ENCODE results near the gene MYO3B. TPM values are rescaled to one million over a fixed set of nuclear protein-coding genes. Genes with fewer than 3 reads are reported as not detected.

MYO3B gene
- total RNA-seq, 1 donor from 2014 or later, result 27.3 TPM

DNA sequence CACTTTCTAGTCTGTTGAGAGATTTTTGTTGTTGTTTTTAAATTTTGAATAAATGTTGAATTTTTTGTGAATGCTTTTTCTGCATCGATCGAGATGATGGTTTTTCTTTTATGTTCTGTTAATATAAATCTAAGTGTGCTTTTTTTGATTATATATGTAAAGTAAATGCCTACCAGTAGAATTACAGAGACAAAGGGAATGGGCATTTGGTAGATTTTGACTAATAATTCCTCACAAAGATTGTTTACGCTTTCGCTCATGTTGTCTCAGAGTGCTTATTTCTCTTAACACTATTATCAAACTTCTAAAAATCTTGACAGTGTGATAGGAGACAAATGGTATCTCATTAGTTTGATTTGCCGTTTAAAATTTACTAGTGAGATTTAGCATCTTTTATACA, 3.7 kb downstream of the MYO3B start:
- Histone ChIP-seq H3K4me1 (peaks cover 14% of the 10 kb centered on the region), H3K4me3 (no peak overlapping the region), H3K27ac (peak overlapping the region; percentile 21), H3K9ac (no peak overlapping the region), H4K20me1 (ENCODE audit: low read depth) (no peaks in the 10 kb centered on the region), H2AFZ (replicated peaks) (peak overlapping the region; percentile 54), H3K79me2 (ENCODE audit: low read depth) (no peaks in the 10 kb centered on the region), H3F3A (ENCODE audit: low read depth) (peaks cover 19% of the 10 kb centered on the region), H3K9me3 (ENCODE audit: low read depth) (peaks cover 4% of the 10 kb centered on the region), H3K4me2 (no peak overlapping the region), H3K27me3 (no peaks in the 10 kb centered on the region), H3K36me3 (no peaks in the 10 kb centered on the region)
- Mint-ChIP-seq H3K36me3 (no peaks in the 10 kb centered on the region), H3K27me3 (ENCODE audit: insufficient read depth, low read depth) (peaks cover 2% of the 10 kb centered on the region), H3K4me1 (peaks cover 36% of the 10 kb centered on the region), H3K9me3 (peaks cover 21% of the 10 kb centered on the region), H3K27ac (no peak overlapping the region), H3K4me3 (no peak overlapping the region)
- DNase-seq (ENCODE audit: low spot score), result no peak
- TF ChIP-seq EZH2phosphoT487 (IDR thresholded peaks at IDR 0.05), result no peak
- TF ChIP-seq EZH2 (IDR thresholded peaks at IDR 0.05), result no peak
- TF ChIP-seq CTCF (IDR thresholded peaks at IDR 0.05), result no peak

DNA sequence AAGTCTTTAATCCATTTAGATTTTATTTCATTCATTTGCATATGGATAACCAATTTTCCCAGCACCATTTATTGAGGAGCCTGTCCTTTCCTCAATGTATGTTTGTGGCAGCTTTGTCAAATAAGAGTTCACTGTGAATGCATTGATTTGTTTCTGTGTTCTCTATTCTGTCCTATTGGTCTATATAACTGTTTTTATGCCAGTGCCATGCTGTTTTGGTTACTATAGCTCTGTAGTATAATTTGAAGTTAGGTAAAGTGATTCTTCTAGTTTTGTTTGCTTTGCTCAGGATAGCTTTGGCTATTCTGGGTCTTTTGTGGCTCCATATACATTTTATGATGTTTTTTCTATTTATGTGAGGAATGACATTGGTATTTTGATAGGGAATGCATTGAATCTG, 7.4 kb downstream of the MYO3B start:
- Mint-ChIP-seq H3K9me3 (peaks cover 36% of the 10 kb centered on the region), H3K36me3 (peaks cover 3% of the 10 kb centered on the region)

DNA sequence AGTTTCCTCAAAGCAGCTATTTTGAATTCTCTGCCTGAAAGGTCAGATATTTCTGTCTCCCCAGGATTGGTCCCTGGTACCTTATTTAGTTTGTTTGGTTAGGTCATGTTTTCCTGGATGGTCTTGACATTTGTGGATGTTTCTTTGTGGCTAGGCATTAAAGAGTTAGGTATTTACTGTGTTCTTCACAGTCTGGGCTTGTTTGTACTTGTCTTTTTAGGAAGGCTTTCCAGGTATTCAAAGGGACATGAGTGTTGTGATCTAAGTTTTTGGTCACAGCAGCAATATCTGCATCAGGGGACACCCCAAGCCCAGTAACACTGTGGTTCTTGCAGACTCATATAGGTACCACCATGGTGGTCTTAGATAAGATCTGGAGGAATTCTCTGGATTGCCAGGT, 11.8 kb downstream of the MYO3B start:
- no peak overlapping the region for H3K27ac Mint-ChIP-seq
- H3K27me3 Mint-ChIP-seq (ENCODE audit: insufficient read depth, low read depth), result peaks cover 4% of the 10 kb centered on the region
- Histone ChIP-seq H3F3A (ENCODE audit: low read depth) (no peaks in the 10 kb centered on the region), H3K4me1 (no peaks in the 10 kb centered on the region), H3K27ac (no peak overlapping the region), H3K4me3 (no peak overlapping the region), H3K9ac (no peak overlapping the region), H2AFZ (replicated peaks) (no peak overlapping the region), H3K4me2 (no peak overlapping the region), H3K79me2 (ENCODE audit: low read depth) (no peaks in the 10 kb centered on the region), H3K9me3 (ENCODE audit: low read depth) (peaks cover under 1% of the 10 kb centered on the region), H3K27me3 (no peaks in the 10 kb centered on the region), H3K36me3 (peaks cover 7% of the 10 kb centered on the region), H4K20me1 (ENCODE audit: low read depth) (no peaks in the 10 kb centered on the region)
- no peak for DNase-seq (ENCODE audit: low spot score)
- H3K4me1 Mint-ChIP-seq, result no peaks in the 10 kb centered on the region
- no peak overlapping the region for H3K4me3 Mint-ChIP-seq
- peaks cover 3% of the 10 kb centered on the region for H3K36me3 Mint-ChIP-seq
- TF ChIP-seq EZH2 (IDR thresholded peaks at IDR 0.05) (no peak), EZH2phosphoT487 (IDR thresholded peaks at IDR 0.05) (no peak), CTCF (IDR thresholded peaks at IDR 0.05) (no peak)
- peaks cover 35% of the 10 kb centered on the region for H3K9me3 Mint-ChIP-seq

More for the DNA sequence above, 7.4 kb downstream of the MYO3B start:
- no peaks in the 10 kb centered on the region for H3K27me3 ChIP-seq
- no peak for DNase-seq (ENCODE audit: low spot score)
- no peak overlapping the region for H3K4me3 ChIP-seq
- H3K4me1 Mint-ChIP-seq, result peaks cover 4% of the 10 kb centered on the region
- no peaks in the 10 kb centered on the region for H3K79me2 ChIP-seq (ENCODE audit: low read depth)
- H3K27me3 Mint-ChIP-seq (ENCODE audit: insufficient read depth, low read depth), result peaks cover 2% of the 10 kb centered on the region
- H3K9ac ChIP-seq, result no peak overlapping the region
- peaks cover 4% of the 10 kb centered on the region for H3K9me3 ChIP-seq (ENCODE audit: low read depth)
- TF ChIP-seq EZH2 (IDR thresholded peaks at IDR 0.05) (no peak), EZH2phosphoT487 (IDR thresholded peaks at IDR 0.05) (no peak), CTCF (IDR thresholded peaks at IDR 0.05) (no peak)
- no peak overlapping the region for H3K27ac ChIP-seq
- H3F3A ChIP-seq (ENCODE audit: low read depth), result peaks cover 9% of the 10 kb centered on the region
- H3K4me3 Mint-ChIP-seq, result no peak overlapping the region
- H3K4me1 ChIP-seq, result peaks cover 5% of the 10 kb centered on the region
- no peak overlapping the region for H3K27ac Mint-ChIP-seq
- H4K20me1 ChIP-seq (ENCODE audit: low read depth), result no peaks in the 10 kb centered on the region
- H2AFZ ChIP-seq (replicated peaks), result no peak overlapping the region
- no peaks in the 10 kb centered on the region for H3K36me3 ChIP-seq
- H3K4me2 ChIP-seq, result no peak overlapping the region
